ENCODE results near the gene KANSL1L.
A peak's percentile ranks its signal among the peaks of the same experiment; 100 is the strongest.

KANSL1L gene

GRCh38 chr2:210199854-210200253 is 28.6 kb upstream of the KANSL1L start:
- Histone ChIP-seq H3K36me3 (ENCODE audit: insufficient read depth, low read length) (no peaks in the 10 kb centered on the region), H3K9ac (ENCODE audit: low read length) (no peak overlapping the region), H3K27ac (ENCODE audit: low read depth, low read length, poor library complexity, severe bottlenecking) (no peak overlapping the region), H3K9me2 (ENCODE audit: low read depth, low read length) (no peaks in the 10 kb centered on the region), H3K27me3 (ENCODE audit: insufficient read depth, low read length) (no peaks in the 10 kb centered on the region), H3K4me2 (ENCODE audit: low read length) (no peak overlapping the region), H3K79me2 (ENCODE audit: insufficient read depth, low read length) (no peaks in the 10 kb centered on the region), H2AFZ (ENCODE audit: low read length) (no peak overlapping the region), H3K4me3 (ENCODE audit: low read depth, low read length, poor library complexity, severe bottlenecking) (no peak overlapping the region), H3K4me1 (ENCODE audit: insufficient read depth, low read length, severe bottlenecking) (peaks cover 6% of the 10 kb centered on the region), H4K20me1 (ENCODE audit: insufficient read depth, low read length) (no peaks in the 10 kb centered on the region), H3K9me3 (ENCODE audit: low read length) (no peaks in the 10 kb centered on the region), H3F3A (ENCODE audit: insufficient read depth, low read length) (no peaks in the 10 kb centered on the region)
- no peak for TF ChIP-seq EZH2 (IDR thresholded peaks at IDR 0.05; ENCODE audit: borderline replicate concordance, low read length)
- TF ChIP-seq, protein P1, sequence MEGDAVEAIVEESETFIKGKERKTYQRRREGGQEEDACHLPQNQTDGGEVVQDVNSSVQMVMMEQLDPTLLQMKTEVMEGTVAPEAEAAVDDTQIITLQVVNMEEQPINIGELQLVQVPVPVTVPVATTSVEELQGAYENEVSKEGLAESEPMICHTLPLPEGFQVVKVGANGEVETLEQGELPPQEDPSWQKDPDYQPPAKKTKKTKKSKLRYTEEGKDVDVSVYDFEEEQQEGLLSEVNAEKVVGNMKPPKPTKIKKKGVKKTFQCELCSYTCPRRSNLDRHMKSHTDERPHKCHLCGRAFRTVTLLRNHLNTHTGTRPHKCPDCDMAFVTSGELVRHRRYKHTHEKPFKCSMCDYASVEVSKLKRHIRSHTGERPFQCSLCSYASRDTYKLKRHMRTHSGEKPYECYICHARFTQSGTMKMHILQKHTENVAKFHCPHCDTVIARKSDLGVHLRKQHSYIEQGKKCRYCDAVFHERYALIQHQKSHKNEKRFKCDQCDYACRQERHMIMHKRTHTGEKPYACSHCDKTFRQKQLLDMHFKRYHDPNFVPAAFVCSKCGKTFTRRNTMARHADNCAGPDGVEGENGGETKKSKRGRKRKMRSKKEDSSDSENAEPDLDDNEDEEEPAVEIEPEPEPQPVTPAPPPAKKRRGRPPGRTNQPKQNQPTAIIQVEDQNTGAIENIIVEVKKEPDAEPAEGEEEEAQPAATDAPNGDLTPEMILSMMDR (IDR thresholded peaks at IDR 0.05; ENCODE audit: low read length), result no peak

DNA sequence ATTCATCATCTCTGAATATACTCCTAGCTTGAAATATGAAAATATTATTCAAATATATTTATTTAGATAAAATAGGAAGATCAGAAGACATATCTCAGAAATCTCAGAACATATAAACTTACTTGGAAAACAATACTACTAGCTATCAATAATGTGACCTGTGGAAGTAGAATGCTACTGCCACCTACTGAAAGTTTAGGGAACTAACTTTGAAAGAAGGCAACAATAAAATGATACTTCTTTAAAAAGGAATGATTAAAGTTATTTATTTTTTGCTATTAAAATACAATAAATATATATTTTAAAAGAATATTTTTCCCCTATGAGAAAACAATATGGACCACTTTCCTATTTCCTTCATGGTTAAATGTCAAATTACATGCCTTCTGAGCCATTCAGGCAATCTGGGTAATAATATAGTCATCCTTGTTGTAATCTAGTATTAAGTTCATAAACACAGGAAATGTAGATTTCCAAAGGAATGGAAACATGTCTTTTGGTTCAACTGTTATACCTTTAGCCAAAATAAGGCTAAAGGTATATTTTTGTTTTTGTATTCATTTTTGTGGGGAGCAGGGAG is 28.1 kb upstream of the KANSL1L start:
- Histone ChIP-seq H3K9me2 (ENCODE audit: low read depth, low read length) (no peaks in the 10 kb centered on the region), H3K4me3 (ENCODE audit: low read depth, low read length, poor library complexity, severe bottlenecking) (no peak overlapping the region), H4K20me1 (ENCODE audit: insufficient read depth, low read length) (no peaks in the 10 kb centered on the region), H3K9me3 (ENCODE audit: low read length) (no peaks in the 10 kb centered on the region), H3K79me2 (ENCODE audit: insufficient read depth, low read length) (no peaks in the 10 kb centered on the region), H3K9ac (ENCODE audit: low read length) (no peak overlapping the region), H3K4me1 (ENCODE audit: insufficient read depth, low read length, severe bottlenecking) (peaks cover 12% of the 10 kb centered on the region), H3F3A (ENCODE audit: insufficient read depth, low read length) (no peaks in the 10 kb centered on the region), H3K4me2 (ENCODE audit: low read length) (no peak overlapping the region), H2AFZ (ENCODE audit: low read length) (no peak overlapping the region), H3K27ac (ENCODE audit: low read depth, low read length, poor library complexity, severe bottlenecking) (no peak overlapping the region), H3K36me3 (ENCODE audit: insufficient read depth, low read length) (no peaks in the 10 kb centered on the region), H3K27me3 (ENCODE audit: insufficient read depth, low read length) (no peaks in the 10 kb centered on the region)
- TF ChIP-seq EZH2 (IDR thresholded peaks at IDR 0.05; ENCODE audit: borderline replicate concordance, low read length), result no peak
- TF ChIP-seq, protein P1 (IDR thresholded peaks at IDR 0.05; ENCODE audit: low read length), result peak; percentile 56

GRCh38 chr2:210198326-210198725 is 27.1 kb upstream of the KANSL1L start:
- no peak for TF ChIP-seq EZH2 (IDR thresholded peaks at IDR 0.05; ENCODE audit: borderline replicate concordance, low read length)

GRCh38 chr2:210197720-210198119 is 26.5 kb upstream of the KANSL1L start:
- Histone ChIP-seq H3K4me1 (ENCODE audit: insufficient read depth, low read length, severe bottlenecking) (peaks cover 22% of the 10 kb centered on the region), H3K79me2 (ENCODE audit: insufficient read depth, low read length) (no peaks in the 10 kb centered on the region)
- TF ChIP-seq, protein P1 (IDR thresholded peaks at IDR 0.05; ENCODE audit: low read length), result no peak
- no peak for TF ChIP-seq EZH2 (IDR thresholded peaks at IDR 0.05; ENCODE audit: borderline replicate concordance, low read length)

More at GRCh38 chr2:210198326-210198725, 27.1 kb upstream of the KANSL1L start:
- H3K27ac ChIP-seq (ENCODE audit: low read depth, low read length, poor library complexity, severe bottlenecking), result no peak overlapping the region
- H3K4me1 ChIP-seq (ENCODE audit: insufficient read depth, low read length, severe bottlenecking), result peaks cover 17% of the 10 kb centered on the region
- H2AFZ ChIP-seq (ENCODE audit: low read length), result no peak overlapping the region
- H3K9me3 ChIP-seq (ENCODE audit: low read length), result no peaks in the 10 kb centered on the region
- H4K20me1 ChIP-seq (ENCODE audit: insufficient read depth, low read length), result no peaks in the 10 kb centered on the region
- no peaks in the 10 kb centered on the region for H3K9me2 ChIP-seq (ENCODE audit: low read depth, low read length)
- no peaks in the 10 kb centered on the region for H3K36me3 ChIP-seq (ENCODE audit: insufficient read depth, low read length)
- no peaks in the 10 kb centered on the region for H3K79me2 ChIP-seq (ENCODE audit: insufficient read depth, low read length)
- H3K9ac ChIP-seq (ENCODE audit: low read length), result no peak overlapping the region
- H3F3A ChIP-seq (ENCODE audit: insufficient read depth, low read length), result no peaks in the 10 kb centered on the region
- H3K27me3 ChIP-seq (ENCODE audit: insufficient read depth, low read length), result no peaks in the 10 kb centered on the region
- no peak overlapping the region for H3K4me3 ChIP-seq (ENCODE audit: low read depth, low read length, poor library complexity, severe bottlenecking)
- H3K4me2 ChIP-seq (ENCODE audit: low read length), result no peak overlapping the region

More at GRCh38 chr2:210197720-210198119, 26.5 kb upstream of the KANSL1L start:
- no peaks in the 10 kb centered on the region for H3K9me3 ChIP-seq (ENCODE audit: low read length)
- no peaks in the 10 kb centered on the region for H3K27me3 ChIP-seq (ENCODE audit: insufficient read depth, low read length)
- H3K36me3 ChIP-seq (ENCODE audit: insufficient read depth, low read length), result no peaks in the 10 kb centered on the region
- no peak overlapping the region for H3K4me3 ChIP-seq (ENCODE audit: low read depth, low read length, poor library complexity, severe bottlenecking)
- no peak overlapping the region for H3K4me2 ChIP-seq (ENCODE audit: low read length)
- H3K9me2 ChIP-seq (ENCODE audit: low read depth, low read length), result no peaks in the 10 kb centered on the region
- no peak overlapping the region for H3K9ac ChIP-seq (ENCODE audit: low read length)
- H3F3A ChIP-seq (ENCODE audit: insufficient read depth, low read length), result no peaks in the 10 kb centered on the region
- H4K20me1 ChIP-seq (ENCODE audit: insufficient read depth, low read length), result no peaks in the 10 kb centered on the region
- H3K27ac ChIP-seq (ENCODE audit: low read depth, low read length, poor library complexity, severe bottlenecking), result no peak overlapping the region
- no peak overlapping the region for H2AFZ ChIP-seq (ENCODE audit: low read length)

Measured in OCI-LY1 (cell line).